Neutrophil (primary cell): ENCODE measurements around the gene EIF2B4.

Experiments
- H3K27ac ChIP-seq: fragments of 200-600 bp; sonication (generic); 2 replicates; pipeline ENCODE4 v1.5.1; 2016; ENCODE audit warnings: mild to moderate bottlenecking, moderate library complexity
- H3K27me3 ChIP-seq: fragments of 200-600 bp; sonication (generic); 2 replicates; pipeline ENCODE4 v1.6.0; 2016; ENCODE audit warnings: mild to moderate bottlenecking
- H3K36me3 ChIP-seq: fragments of 200-600 bp; sonication (generic); 2 replicates; pipeline ENCODE4 v1.5.1; 2017
- H3K4me1 ChIP-seq, 2 experiments: fragments of 200-600 bp in 1 of 2; sonication (generic) in 1 of 2; 1 replicate in 1 of 2; 2 replicates in 1 of 2; pipeline versions ENCODE4 v1.5.1 to v1.6.1; 2013 to 2016; ENCODE audit warnings: low read depth in 1 of 2, low read length in 1 of 2, mild to moderate bottlenecking in 1 of 2, moderate library complexity in 1 of 2; ENCODE audit not compliant: control insufficient read depth in 1 of 2, insufficient read depth in 1 of 2
- H3K4me3 ChIP-seq, 2 experiments: fragments of 200-600 bp in 1 of 2; sonication (generic) in 1 of 2; 1 replicate in 1 of 2; 2 replicates in 1 of 2; pipeline ENCODE4 v1.5.1; 2013 to 2016; ENCODE audit warnings: low read depth in 1 of 2, low read length in 1 of 2, mild to moderate bottlenecking in 1 of 2, moderate library complexity in 1 of 2
- H3K9me3 ChIP-seq: fragments of 200-600 bp; sonication (generic); 2 replicates; pipeline ENCODE4 v1.5.1; 2016
- TF ChIP-seq, protein P1 (sequence below): fragments of 200-600 bp; sonication (generic); IDR thresholded peaks from 2 replicates; pipeline ENCODE4 v1.5.1; 2016; ENCODE audit warnings: antibody characterized with exemption

The EIF2B4 gene

DNA sequence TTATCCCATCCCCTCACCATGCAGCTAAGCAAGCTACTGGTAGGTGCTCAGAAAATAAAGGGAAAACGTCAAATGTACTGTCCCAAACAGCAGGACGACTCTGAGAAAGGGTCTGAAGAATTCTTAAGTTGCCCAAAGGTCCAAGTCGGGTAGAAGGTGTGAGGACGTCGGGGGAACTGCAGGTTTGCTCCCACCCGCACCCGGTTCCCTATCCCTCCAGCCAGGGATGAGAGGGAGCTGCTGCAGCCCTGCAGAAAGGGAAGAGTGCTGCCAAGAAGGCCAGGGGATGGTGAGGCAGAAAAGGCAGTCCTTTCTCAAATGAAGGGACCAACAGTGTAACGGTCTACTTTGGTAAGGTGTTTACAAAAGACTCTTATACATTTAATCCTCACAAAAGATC is 55.0 kb downstream of the EIF2B4 start:
- Histone ChIP-seq H3K4me1 (no peaks in the 10 kb centered on the region), H3K4me3 (no peak overlapping the region), H3K36me3 (peaks cover 23% of the 10 kb centered on the region)

DNA sequence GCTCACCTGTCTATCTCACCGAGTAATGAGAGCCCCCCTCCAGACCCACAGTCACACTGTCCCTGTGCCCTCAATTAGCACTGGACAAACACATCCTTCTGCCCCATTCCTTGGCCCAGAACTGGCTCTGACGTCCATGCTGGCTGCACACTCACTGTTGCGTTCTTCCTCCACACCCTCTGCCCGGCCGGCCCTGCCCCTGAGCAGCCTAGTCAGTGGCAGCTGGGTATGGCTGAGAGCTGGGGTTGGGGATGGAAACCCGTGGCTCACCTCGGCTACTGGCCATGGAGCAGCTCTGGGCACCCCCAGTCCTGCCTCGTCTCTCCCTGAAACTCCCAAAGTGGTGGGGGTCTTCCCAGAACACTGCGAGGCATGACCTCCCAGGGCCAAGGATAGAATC is 55.4 kb downstream of the EIF2B4 start:
- H3K27ac ChIP-seq, result no peak overlapping the region
- no peaks in the 10 kb centered on the region for H3K27me3 ChIP-seq
- H3K9me3 ChIP-seq, result no peaks in the 10 kb centered on the region
- H3K4me3 ChIP-seq, result no peak overlapping the region
- H3K4me1 ChIP-seq, result no peaks in the 10 kb centered on the region
- H3K36me3 ChIP-seq, result peaks cover 27% of the 10 kb centered on the region
- TF ChIP-seq, protein P1, sequence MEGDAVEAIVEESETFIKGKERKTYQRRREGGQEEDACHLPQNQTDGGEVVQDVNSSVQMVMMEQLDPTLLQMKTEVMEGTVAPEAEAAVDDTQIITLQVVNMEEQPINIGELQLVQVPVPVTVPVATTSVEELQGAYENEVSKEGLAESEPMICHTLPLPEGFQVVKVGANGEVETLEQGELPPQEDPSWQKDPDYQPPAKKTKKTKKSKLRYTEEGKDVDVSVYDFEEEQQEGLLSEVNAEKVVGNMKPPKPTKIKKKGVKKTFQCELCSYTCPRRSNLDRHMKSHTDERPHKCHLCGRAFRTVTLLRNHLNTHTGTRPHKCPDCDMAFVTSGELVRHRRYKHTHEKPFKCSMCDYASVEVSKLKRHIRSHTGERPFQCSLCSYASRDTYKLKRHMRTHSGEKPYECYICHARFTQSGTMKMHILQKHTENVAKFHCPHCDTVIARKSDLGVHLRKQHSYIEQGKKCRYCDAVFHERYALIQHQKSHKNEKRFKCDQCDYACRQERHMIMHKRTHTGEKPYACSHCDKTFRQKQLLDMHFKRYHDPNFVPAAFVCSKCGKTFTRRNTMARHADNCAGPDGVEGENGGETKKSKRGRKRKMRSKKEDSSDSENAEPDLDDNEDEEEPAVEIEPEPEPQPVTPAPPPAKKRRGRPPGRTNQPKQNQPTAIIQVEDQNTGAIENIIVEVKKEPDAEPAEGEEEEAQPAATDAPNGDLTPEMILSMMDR, result no peak

More for the DNA sequence above, 55.0 kb downstream of the EIF2B4 start:
- Histone ChIP-seq H3K9me3 (no peaks in the 10 kb centered on the region), H3K27me3 (no peaks in the 10 kb centered on the region), H3K27ac (no peak overlapping the region)
- TF ChIP-seq, protein P1, result no peak
